Myocyte (in vitro differentiated cells): ENCODE measurements around the gene POFUT2. TPM values are rescaled to one million over a fixed set of nuclear protein-coding genes. Genes with fewer than 3 reads are reported as not detected.

Experiments used
- DNase-seq: peaks from one replicate; pipeline ENCODE4 v3.0.0-alpha.2; 2012; ENCODE audit warnings: low read depth
- total RNA-seq: library from RNA; depleted of rRNA; stranded (reverse); fragments of >200 nt; gene quantifications from 2 replicates; pipeline ENCODE4 v1.2.3, GENCODE V29; 2014

Gene POFUT2
- total RNA-seq, 1 donor from 2014 or later = 46.9 TPM

DNA sequence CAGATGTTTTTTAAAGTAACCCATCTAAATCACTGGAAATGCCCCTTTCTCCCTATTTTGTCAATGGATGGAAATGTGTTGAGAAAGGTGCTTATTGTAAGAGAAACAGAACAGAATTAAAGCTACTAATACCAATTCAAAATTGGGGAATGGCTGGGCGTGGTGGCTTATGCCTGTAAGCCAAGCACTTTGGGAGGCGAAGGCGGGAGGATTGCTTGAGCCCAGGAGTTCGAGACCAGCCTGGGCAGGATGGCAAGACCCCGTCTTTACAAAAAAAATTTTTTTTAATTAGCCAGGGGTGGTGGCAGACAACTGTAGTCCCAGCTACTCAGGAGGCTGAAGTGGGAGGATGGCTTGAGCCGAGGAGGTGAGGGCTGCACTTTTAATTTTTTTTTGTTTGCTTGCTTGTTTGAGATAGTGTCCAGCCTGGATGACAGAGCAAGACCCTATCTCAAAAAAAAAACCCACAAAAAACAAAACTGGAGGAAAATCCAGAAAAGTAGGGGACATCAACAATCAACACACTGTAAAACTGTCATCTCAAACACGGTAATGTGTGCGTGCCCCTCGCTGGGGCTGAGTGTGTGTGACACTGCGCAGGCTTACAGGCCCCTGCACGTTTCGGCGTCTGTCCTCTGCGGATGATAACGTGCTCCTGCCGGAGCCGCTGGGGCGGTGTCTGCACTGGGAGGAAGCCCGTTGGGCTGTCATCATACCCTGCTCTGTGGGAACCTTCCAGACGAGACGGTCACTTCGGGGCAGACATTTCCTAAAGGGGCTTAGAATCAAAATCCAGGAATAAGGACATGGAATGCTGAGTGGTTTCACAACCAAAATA lies 11.6 kb upstream of the POFUT2 start:
- DNase-seq = no peak

DNA sequence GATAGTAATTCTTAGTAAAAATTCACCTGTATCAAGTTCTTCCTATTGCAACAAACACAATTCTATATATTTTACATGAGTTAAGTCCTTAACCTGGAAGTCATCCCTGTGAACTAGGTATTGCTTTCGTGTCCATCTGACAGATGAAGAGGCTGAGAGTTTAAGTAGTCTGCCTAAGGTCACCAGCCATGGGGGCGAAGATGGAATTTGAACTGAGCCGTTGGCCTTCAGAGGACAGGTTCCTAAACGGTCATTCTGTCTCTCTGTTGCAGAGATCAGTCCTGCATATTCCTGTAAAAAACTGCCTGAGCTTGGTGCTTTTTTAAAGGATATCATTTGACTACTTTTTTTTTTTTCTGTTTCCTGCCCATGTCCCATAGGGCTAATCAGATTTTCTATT lies 10.2 kb upstream of the POFUT2 start:
- DNase-seq = no peak

DNA sequence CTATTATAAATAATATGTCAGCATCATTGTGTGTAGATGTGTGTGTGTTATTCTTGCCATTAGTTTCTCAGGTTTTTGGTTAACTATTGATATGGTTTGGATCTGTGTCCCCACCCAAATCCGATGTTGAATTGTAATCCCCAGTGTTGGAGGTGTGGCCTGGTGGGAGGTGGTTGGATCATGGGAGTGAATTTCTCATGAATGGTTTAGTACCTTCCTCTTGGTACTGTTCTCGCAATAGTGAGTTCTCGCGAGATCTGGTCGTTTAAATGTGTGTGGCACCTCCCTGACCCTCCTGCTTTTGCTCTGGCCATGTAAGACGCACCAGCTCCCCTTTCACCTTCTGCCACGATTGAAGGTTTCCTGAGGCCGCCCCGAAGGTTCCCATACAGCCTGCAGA lies 9.6 kb upstream of the POFUT2 start:
- no peak for DNase-seq

DNA sequence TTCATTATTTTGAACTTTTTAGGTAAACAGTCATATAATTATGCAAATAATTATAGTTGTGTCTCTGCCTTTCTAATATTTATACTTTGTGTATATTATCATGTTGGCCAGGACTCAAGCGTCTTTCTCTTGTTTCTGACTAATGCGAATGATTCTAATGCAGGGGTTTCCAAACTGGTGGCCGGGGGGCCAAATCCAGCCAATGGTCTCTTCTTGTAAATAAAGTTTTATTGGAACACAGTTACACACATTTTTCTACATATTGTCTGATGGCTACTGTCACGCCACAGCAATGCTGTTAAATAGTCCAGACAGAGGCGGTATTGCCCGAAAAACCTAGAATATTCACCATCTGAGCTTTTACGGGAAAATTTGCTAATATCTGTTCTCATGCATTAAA lies 8.9 kb upstream of the POFUT2 start:
- no peak for DNase-seq

DNA sequence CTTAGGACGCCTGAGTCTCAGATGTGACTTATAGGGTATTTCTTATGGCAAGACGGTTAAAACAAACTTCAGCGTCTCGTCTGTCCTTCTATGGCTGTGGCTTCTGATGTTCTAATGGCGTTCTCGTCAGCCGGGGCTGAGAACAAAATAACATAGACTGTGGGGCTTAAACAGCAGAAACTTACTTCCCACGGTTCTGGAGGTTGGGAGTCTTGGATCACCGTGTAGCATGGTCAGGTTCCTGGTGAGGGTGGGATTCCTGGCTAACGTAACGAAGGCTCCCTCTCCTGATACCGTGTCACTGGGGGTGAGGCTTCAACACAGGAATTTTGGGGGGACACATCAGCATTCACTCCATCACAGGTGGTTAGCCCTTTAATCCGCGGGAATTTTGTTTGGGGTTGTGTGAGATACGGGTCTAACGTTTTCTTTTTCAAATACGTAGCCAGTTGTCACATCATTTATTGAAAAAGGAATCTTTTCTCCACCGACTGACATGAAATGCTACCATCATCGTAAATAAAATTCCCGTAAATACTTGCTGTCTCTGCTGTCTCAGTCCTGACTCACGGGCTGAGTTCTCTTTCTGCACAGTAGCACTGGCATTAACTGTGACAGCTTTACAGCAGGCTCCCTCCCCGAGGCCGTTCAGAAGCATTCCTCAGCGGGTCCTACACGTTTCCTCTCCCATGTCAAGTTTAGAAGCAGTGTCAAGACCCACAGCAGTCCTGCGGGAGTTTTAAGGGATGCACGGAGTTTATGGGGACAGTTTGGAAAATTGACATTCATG lies 8.1 kb upstream of the POFUT2 start:
- no peak for DNase-seq

DNA sequence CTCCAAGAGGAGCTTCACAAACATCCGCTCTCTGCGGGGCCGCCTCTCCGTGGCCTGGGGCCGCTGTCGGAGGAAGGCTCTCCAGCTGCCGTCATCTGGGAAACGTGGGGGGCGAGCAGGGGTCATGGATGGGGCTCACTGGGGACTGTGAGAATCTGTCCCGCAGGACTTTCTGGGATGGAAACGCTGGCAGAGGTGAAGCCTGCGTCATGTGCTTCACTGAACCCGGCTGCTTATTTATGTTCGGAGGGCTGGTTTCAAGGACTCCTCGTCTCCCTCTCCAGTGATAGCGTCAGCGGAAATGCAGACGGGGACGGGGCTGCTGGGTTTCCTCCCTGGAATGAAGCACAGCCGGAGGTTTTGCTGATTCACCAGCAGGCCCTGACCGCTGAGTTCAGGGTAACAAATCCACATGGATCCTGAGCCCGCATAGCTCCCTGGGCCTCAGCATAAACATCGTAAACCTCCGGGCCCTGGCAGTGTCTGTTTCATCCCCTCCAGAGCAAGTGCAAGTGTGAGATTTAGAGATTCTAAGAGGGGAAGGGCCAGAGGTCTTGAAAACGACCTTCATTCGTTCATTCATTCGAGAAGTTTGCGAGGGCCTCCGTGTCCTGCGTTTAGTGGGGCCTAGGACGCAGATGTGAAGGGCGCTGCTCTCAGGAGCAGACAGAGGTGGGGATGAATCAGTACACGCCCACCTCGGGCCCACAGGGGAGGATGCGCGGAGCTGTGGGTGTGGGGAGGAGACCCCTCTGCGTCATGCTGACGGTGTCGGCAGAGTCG lies 7.0 kb upstream of the POFUT2 start:
- peak; percentile 91 for DNase-seq

DNA sequence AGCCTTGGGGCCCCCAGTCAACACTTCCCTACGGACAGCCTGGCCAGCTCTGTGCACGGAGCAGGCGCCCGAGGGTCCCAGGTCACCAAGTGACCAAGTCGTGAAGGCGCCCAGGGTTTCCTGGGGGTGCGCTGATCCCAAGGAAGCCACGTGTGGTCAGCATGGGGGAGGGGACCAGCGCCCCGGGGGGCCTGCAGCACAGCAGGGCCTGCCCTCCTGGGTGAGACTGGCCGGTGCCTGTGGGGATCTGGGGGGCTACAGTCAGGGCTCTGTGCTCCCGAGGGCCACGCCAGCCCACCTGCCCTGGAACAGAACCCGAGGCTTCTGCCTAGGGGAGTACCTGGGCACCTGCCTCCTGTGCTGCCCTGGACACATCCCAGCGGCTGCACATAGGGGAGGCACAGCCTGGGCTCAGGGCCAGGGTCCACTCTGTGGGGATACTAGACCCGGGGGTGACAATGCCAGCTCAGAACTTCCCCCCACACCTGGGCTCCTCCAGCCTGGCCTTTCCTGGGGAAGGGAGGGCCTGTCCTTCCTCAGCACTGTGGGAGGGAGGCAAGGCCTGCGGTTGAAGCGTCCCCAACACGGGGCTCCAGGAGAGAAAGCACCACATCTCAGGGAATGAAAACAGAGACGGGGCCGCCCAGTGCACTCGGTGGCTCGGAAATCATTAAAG lies 6.2 kb upstream of the POFUT2 start:
- DNase-seq = no peak

DNA sequence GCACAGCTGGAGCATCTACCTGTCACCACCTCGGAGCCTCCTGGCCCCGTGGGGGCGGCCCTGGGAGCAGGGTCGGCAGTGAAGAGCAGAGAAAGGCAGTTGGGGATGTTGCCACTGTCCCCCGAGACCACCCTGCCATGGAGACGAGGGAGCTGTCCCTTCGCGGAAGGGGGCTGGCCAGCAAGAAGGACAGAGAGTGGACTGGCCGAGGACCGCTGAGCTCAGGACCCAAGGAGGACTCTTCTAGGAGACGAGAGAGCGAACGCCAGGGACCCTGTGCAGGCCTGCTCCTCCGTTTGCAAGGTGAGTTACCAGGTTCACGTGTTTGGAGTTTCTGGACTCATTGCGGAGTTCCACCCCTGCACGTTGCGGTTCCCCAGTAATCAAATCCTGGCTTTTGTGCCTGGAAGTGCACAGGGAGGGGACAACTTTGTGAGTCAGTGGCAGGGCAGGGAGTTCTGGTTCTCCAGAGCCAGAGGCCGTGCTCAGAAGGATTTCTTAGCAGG lies 5.6 kb upstream of the POFUT2 start:
- no peak for DNase-seq

DNA sequence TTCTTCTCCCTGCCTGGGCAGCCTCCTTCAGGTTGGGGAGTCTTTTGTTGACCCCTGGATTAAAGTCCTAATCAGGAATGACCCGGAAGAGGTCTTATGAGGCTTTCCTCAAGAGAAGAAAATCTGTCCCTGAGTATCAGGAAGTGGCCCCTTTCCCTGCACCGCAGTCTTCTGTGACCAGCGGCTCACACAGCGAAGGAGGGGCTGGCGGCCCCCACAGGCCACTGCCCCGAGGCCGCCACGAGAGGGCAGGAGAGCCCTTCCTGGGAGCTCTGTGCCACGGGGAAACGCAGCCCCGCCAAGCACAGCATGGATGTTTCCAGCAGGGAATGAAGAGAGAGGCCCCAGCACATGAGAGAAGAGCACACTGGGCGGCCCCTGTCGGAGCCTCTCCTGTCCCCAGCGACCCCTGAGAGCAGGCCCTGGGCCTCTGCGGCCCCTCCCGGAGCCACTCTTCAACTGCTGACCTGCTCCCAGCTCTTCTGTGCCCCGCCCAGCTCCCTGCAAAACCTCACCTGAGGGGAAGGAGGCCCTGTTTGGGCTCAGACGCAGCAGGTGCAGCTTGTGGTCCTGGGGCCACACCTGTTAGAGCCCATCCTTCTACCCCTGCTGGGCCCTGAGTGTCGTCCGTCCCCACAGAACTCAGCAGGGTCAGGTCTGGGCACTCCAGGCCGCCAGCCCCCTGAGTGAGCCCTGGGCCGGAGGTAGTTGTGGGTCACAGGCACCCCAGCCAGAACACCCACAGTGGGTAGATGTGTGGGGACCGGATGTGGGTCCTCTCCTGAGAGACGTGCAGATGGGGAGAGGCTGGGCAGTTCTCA lies 4.9 kb upstream of the POFUT2 start:
- DNase-seq = peak; percentile 87

DNA sequence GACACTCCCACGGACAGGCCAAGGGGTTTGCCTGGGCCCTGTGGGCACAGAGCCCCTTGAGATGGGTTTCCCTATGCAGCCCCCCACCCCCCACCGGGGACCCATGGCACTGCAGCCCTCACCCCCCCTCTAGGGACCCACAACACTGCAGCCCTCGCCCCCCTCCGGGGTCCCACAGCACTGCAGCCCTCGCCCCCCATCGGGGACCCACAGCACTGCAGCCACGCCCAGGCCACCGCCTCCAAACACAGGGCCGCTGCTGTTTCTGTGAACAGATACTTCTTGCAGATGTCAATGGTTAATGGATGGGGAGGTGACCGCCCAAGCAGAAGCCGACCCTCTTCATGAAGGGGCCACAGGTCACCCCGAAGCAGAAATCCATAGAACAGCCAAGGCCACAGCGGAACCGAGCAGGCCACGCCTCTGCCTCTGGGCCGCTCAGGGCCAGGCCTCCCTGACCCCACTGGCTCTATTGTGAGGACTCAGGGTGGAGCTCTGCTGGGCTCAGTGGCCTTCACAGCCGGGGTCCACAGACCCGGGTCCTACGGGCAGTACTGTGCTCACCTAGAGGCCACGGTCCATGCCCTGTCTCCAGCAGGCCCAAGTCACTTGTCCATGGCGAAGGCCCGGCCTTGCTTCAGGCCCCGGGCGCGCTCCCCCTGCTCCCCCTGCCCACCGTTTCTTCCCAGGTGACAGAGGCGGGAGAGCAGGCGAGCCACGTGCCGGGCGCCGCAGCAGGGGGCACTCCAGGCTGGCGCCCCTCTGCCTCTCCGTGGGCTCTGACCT lies 4.1 kb upstream of the POFUT2 start:
- DNase-seq = no peak

DNA sequence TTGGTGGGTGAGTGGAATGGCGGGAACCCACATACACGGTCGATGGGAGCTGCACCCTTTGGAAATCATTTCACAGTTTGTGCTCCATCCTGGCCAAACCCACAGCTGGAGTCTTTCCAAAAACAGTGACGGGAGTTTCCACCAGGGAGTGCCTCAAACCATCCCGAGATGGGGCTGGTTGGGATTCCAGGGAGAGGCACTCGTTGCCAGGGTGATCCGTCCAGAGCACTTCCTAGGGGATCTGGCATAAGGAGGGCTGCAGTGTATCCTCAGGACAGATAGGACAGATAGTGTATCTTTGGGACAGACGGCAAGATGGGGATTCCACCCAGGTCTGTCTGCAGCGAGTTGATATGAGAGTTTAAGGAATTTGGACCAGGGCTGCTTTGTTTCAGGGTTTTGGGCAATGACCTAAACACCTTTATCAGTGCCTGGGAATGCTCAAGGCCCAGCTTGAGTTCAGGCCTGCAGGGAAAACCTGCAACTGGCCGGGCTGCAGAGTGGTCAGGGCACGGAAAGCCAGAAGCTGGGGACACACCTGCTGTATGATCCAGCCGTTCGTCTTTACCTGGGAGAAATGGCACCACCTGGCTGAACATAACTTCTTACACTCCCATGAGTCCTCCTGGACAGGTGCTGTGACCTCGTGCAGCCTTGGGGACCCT lies 3.4 kb upstream of the POFUT2 start:
- DNase-seq = peak; percentile 78

DNA sequence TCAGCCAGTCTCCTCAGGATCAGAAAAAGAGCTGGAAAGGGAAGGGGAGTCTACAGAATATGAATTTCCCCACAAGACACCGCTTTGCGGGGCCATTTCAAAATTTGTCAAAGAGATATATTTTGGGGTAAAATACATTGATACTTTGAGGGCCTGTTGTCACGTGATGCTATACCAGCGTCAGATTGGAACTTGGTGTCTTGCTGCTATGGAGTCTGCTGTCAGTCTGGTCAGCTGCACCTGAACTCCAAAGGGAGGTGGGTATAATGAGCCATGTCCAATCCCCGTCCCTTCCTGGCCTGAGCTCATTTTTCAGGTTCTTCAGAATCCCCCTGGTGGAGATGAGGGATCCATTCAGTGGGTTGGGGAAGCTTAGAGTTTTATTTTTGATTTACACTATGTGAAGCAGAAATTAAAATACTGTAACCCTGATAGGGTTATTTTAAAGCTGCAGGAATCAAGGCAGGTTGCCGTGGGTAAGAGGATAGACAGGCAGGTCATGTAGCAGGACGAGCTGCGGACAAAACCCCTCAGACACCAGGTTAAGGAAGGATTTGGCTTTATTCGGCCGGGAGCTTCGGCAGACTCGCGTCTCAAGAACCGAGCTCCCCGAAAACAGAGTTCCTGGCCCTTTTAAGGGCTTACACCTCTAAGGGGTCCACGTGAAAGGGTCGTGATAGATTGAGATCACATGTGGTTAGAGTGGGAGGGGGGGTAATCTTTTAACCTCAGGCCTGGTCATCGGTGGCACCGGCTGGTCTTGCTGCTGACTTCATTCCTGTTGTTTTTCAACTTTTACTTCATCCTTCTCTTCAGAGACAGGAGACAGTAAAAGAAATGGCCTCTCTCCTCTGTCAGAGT lies 2.2 kb upstream of the POFUT2 start:
- no peak for DNase-seq

DNA sequence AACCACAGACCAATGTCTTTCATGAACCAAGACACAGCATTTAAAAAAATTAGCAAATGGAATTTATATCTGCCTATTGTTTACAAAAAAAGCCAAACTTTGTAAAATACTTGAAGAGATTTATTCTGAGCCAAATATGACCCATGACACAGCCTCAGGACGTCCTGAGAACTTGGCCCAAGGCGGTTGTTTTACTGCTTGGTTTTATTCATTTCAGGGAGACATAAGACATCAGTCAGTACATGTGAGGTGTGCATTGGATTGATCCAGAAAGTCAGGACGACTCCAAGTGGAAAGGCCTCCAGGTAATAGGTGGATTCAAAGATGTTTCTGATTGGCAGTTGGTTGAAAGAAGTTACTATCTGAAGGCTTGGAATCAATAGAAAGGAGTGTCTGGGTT lies 1.4 kb upstream of the POFUT2 start:
- no peak for DNase-seq

DNA sequence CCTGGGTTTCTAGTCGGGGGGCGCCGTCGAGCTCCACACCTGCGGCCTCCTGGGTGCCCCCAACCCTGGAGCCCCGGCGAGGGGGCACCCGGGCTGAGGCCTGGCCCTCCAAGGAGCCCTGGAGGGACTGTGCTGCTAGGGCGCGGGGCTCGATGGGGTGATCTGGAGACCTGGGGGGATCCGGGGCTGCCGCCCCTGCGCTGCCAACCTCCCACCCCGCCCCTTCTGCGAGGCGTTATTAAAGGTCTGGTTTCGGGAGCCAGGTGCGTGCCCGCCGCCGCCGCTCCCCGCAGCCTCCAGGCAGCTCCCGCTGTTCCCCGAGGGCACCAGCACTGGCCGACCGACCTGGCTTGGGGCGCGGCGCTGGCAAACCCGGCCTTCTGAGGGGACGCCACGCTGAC lies 746 bp upstream of the POFUT2 start:
- DNase-seq = no peak

DNA sequence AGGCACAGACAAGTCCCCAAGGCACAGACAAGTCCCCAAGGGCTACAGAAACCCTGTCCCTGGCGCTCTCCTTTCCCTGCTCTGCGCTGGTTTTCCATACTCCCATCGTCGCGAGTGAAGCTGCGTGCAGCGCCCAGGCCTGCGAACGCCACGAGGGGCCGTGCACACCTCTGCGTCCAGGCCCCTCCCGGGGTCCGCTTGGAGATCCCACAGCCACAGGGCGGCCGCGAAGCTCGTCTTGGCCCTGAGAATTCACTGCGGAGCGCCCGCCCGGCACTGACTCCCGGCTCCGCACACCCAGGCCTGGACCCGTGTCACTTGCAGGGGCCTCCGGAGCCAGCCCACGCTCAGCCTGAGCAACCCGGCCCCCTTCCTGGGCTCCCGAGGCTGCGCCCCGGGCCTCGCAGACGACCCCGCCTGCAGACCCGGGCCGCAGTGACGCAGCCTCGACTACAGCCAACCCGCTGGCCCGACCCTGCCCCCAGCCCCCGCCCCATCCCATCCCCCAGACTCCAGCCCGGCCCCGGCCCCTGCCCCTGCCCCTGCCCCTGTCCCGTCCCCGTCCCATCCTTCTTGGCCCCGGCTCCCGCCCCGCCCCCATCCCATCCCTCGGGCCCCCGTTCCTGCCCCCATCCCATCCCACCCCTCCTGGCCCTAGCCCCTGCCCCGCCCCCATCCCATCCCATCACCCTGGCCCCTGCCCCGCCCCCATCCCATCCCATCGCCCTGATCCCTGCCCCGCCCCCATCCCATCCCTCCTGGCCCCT lies 841 bp downstream of the POFUT2 start:
- DNase-seq = no peak

DNA sequence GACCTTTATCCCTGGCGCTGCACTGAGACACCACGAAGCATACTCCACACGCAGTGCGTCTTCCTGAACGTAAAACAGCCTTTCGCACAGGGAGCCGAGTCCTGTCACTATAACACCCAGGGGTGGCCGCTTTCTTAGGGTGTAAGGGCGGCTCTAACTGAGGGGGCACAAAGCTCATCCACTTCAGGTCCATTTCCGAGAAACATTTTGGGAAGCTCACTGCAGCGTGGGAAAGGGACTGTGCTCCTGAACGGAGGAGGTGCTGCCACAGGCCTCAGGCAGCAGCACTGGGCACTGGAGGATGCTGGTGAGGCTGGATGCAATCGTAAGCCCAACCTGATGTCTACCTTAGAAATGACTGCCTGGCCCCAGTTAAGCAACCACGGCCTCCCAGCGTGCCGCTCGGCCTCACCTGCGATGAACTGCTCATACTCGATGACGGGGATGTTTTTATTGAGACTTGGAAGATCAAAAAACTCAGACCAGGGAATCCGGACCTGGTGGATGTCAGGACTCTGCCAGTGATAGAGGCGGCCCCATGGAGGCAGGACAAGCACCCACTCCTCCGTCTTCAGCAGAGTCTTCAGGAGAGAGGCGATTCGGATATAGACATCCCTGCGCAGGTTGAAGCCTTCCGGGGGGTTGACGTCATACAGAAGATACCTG lies 2.3 kb downstream of the POFUT2 start:
- no peak for DNase-seq

DNA sequence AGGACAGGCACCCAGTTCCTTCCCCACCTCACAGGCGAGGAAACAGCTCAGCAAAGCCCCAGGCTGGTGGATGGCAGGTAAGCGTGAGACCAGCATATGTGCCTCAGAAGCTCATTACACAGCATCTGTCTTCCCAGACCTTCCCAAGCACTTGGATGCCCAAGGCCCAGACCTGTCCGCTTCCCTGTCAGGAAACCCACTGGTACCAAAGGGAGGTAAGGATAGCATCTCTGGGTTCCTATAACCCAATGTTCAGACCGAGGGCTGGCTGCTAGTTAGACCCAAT lies 3.3 kb downstream of the POFUT2 start:
- DNase-seq = no peak
